Breast epithelium (tissue), 4 donors: ENCODE data around the gene EFCAB8. TPM values are rescaled to one million over a fixed set of nuclear protein-coding genes. Genes with fewer than 3 reads are reported as not detected.
"Not testable (repeated sequence)": the region's sequence is repeated elsewhere in the genome, so short reads cannot be mapped to it uniquely, and the experiment has no call there.

Experiments used
- DNase-seq, 2 donors: peaks; one replicate each; pipeline ENCODE4 v3.0.0-alpha.2; 2019; ENCODE audit warnings: low spot score in 2 of 2
- H3K27ac ChIP-seq, 2 donors: fragments of 200-600 bp; sonication (generic) in 1 of 2; one replicate each; pipeline ENCODE4 v1.5.1; 2016 to 2019; ENCODE audit warnings: mild to moderate bottlenecking in 1 of 2
- H3K27me3 ChIP-seq, 2 donors: fragments of 200-600 bp; sonication (generic) in 1 of 2; one replicate each; pipeline versions ENCODE4 v1.5.1 to v1.6.0; 2017 to 2019; ENCODE audit warnings: control low read depth in 1 of 2, mild to moderate bottlenecking in 1 of 2
- H3K36me3 ChIP-seq: fragments of 200-600 bp; one replicate; pipeline ENCODE4 v1.5.1; 2019
- H3K4me1 ChIP-seq, 2 donors: fragments of 200-600 bp; sonication (generic); one replicate each; pipeline ENCODE4 v1.5.1; 2016 to 2019; ENCODE audit warnings: control low read depth in 1 of 2
- H3K4me3 ChIP-seq, 3 donors: fragments of 200-600 bp; sonication (generic); 1 replicate in 2 of 3; 2 replicates in 1 of 3; pipeline ENCODE4 v1.5.1; 2016 to 2019; ENCODE audit warnings: mild to moderate bottlenecking in 3 of 3, moderate library complexity in 2 of 3
- H3K9me3 ChIP-seq, 2 donors: fragments of 200-600 bp; sonication (generic) in 1 of 2; one replicate each; pipeline ENCODE4 v1.5.1; 2016 to 2019; ENCODE audit warnings: control low read depth in 1 of 2
- POLR2A ChIP-seq: fragments of 450-650 bp; IDR thresholded peaks from one replicate; pipeline ENCODE4 v1.6.1; 2016; ENCODE audit warnings: antibody characterized with exemption, mild to moderate bottlenecking, moderate library complexity
- POLR2AphosphoS5 ChIP-seq, 3 donors: sonication (generic); formaldehyde crosslinking; IDR thresholded peaks; one replicate each; pipeline ENCODE4 v1.6.1; 2017; ENCODE audit warnings: antibody characterized with exemption in 3 of 3
- intact Hi-C: fragments of 100-400 bp; cut with DNase I; formaldehyde crosslinking; loops from one replicate; pipeline ENCODE4 v1.15.1; 2023; ENCODE audit warnings: low total_unique reads
- total RNA-seq, 3 donors: library from RNA; depleted of rRNA; stranded (reverse); fragments of >200 nt; gene quantifications; one replicate each; pipeline ENCODE4 v1.1.0, GENCODE V29; 2016
- TF ChIP-seq, protein P1 (sequence below), 3 donors: fragments of 450-650 bp; IDR thresholded peaks; one replicate each; pipeline ENCODE4 v1.5.1; 2016 to 2017; ENCODE audit warnings: antibody characterized with exemption in 3 of 3, mild to moderate bottlenecking in 3 of 3, moderate library complexity in 3 of 3

The EFCAB8 gene
- total RNA-seq, 3 donors from 2014 or later: 0.32 TPM; not detected in 2

DNA sequence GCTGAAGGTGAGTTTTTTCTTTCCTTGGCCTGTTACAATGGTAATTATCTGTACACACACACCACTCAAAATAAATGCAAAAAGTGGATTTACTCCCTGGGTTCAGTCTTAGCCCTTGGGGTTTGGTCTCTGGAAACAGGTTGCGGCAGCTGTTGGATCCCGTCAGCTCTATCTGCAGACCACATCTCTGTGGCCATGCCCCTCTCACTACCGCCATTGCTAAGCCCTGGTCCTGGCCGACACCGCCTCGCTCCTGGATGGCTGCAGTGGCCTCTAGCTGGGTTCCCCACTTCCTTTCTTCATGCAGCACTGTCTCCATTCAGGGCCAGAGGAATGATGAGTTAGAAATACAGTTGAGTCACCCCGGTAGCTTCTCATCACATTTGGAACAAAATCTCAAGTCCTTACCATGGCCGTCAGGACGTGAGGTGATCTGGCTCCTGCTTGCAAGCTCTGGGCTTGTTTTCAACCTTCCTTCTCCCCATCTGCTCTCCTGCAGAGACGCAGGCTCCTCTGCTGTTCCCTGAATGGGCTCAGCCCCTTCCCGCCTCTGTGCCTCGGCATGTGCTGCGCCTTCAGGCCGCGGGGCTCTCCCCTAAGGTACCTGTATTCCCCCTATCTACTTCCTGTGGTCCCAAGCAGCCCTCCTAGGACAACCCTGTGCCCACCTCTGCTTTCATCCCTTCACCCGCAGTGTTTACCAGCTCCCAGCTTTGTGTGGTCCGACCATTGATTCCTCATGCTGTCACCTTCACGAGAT, 38.0 kb downstream of the EFCAB8 start:
- no peaks in the 10 kb centered on the region for H3K9me3 ChIP-seq

DNA sequence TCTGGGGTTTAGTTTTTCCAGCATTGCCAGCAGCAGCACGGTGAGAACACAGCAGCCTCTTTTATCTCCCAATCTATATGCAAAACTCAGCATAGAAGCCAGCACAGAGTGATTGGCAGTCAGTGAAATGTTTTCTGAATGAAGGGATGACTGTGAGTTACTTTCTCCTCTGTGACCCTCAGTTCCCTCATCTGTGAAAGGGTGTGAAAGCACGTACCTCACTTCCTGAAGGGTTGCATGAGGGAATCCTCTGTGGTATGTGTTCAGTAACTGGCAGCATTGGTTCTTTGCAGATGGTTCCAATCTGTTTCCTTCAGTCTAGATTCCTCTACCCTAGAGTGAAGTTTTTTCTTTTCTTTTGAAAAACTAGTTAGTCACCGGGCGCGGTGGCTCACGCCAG, 40.0 kb downstream of the EFCAB8 start:
- no peaks in the 10 kb centered on the region for H3K9me3 ChIP-seq
- H3K4me1 ChIP-seq: no peaks in the 10 kb centered on the region
- intact Hi-C loops: no loop called here
- H3K4me3 ChIP-seq: no peak overlapping the region
- no peak overlapping the region for H3K27ac ChIP-seq
- no peak for TF ChIP-seq POLR2A
- TF ChIP-seq, protein P1, sequence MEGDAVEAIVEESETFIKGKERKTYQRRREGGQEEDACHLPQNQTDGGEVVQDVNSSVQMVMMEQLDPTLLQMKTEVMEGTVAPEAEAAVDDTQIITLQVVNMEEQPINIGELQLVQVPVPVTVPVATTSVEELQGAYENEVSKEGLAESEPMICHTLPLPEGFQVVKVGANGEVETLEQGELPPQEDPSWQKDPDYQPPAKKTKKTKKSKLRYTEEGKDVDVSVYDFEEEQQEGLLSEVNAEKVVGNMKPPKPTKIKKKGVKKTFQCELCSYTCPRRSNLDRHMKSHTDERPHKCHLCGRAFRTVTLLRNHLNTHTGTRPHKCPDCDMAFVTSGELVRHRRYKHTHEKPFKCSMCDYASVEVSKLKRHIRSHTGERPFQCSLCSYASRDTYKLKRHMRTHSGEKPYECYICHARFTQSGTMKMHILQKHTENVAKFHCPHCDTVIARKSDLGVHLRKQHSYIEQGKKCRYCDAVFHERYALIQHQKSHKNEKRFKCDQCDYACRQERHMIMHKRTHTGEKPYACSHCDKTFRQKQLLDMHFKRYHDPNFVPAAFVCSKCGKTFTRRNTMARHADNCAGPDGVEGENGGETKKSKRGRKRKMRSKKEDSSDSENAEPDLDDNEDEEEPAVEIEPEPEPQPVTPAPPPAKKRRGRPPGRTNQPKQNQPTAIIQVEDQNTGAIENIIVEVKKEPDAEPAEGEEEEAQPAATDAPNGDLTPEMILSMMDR (IDR thresholded peaks at IDR 0.05): no peak
- TF ChIP-seq POLR2AphosphoS5 (IDR thresholded peaks at IDR 0.05): no peak
- DNase-seq: no peak
- H3K36me3 ChIP-seq: no peaks in the 10 kb centered on the region
- H3K27me3 ChIP-seq: no peaks in the 10 kb centered on the region

More for the DNA sequence above, 38.0 kb downstream of the EFCAB8 start:
- Histone ChIP-seq H3K4me1 (no peaks in the 10 kb centered on the region), H3K36me3 (no peaks in the 10 kb centered on the region), H3K27ac (no peak overlapping the region), H3K4me3 (no peak overlapping the region), H3K27me3 (no peaks in the 10 kb centered on the region)
- intact Hi-C loops: no loop called here
- no peak for DNase-seq
- TF ChIP-seq, protein P1 (IDR thresholded peaks at IDR 0.05): no peak
- TF ChIP-seq POLR2A (no peak), POLR2AphosphoS5 (IDR thresholded peaks at IDR 0.05) (no peak)

DNA sequence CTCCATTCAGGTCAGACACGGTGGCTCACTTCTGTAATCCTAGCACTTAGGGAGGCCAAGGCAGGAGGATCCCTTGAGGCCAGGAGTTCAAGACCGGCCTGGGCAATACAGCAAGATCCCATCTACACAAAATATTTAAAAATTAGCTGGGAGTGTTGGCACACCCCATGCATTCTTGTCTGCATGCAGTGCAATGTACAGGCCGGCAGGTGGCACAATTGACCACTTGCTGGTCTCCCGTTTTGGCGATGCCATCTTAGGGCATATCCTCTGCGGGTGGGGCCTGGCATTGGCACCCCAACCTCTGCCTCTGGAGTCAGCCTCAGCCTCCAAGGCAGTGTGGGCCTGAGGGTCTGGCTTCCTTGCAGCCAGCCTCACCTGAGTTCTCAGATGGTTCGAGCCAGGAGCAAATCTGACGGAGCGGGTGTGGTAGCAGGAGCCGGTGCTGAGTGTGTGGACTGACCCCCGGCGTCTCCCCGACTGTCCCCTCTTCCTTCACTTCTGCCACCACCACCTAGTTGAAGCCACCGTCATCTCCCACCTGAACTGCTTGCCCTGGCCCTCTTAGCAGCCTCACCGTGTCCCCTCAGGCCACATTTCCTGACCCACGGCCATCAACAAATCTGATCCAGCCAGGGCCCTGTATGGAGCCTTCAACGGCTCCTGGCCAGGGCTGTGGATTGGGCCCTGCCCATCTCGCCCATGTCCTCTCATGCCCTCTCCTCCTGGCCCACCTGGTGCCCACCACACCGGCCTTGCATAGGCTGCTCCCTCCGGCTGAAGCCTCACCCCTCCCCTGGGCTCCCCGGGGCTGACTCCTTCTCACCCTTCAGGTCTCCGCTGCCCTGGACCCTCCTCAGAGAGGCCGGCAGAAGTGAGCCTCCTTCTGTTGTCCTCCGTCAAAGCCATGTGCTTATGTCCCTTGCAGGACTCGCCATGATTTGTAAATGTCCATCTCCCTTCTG, 44.0 kb downstream of the EFCAB8 start:
- DNase-seq: no peak
- no peaks in the 10 kb centered on the region for H3K9me3 ChIP-seq
- intact Hi-C loops: loop anchor here (5.0 kb wide), 1 partner anchor 690 kb away; no protein-coding TSS in a partner anchor
- H3K4me3 ChIP-seq: no peak overlapping the region
- no peaks in the 10 kb centered on the region for H3K27me3 ChIP-seq
- TF ChIP-seq, protein P1 (IDR thresholded peaks at IDR 0.05): peak; percentile 40 to 82 (median 76)
- TF ChIP-seq POLR2AphosphoS5 (IDR thresholded peaks at IDR 0.05) (no peak), POLR2A (no peak)
- H3K27ac ChIP-seq: no peak overlapping the region
- no peaks in the 10 kb centered on the region for H3K4me1 ChIP-seq
- H3K36me3 ChIP-seq: no peaks in the 10 kb centered on the region

DNA sequence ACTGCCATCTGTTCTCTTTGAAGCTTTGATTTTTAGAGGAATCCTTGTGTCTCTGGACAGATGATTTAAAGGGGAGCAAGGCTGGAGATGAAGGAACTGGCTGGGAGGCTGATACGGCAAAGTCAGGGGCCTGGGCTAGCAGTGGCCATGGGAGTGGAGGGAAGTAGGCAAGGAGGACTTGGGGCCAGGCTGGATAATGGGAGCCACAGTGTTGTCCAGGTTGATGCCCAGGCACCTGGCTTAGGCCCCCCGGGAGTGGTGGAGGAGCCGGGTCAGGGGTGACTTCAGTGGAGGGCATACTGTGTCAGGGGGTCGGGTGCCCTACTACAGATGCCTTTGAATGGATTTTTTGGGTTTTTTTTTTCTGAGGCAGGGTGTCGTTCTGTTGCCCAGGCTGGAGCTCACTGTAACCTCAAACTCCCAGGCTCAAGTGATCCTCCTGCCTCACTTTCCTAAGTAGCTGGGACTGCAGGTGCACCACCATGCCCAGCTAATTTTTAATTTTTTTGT, 45.0 kb downstream of the EFCAB8 start:
- intact Hi-C loops: loop anchor here (5.0 kb wide), 1 partner anchor 691 kb away; no protein-coding TSS in a partner anchor
- Histone ChIP-seq H3K36me3 (no peaks in the 10 kb centered on the region), H3K4me3 (no peak overlapping the region), H3K4me1 (no peaks in the 10 kb centered on the region), H3K27me3 (no peaks in the 10 kb centered on the region), H3K27ac (no peak overlapping the region), H3K9me3 (no peaks in the 10 kb centered on the region)
- no peak for TF ChIP-seq POLR2AphosphoS5 (IDR thresholded peaks at IDR 0.05)
- no peak for DNase-seq

DNA sequence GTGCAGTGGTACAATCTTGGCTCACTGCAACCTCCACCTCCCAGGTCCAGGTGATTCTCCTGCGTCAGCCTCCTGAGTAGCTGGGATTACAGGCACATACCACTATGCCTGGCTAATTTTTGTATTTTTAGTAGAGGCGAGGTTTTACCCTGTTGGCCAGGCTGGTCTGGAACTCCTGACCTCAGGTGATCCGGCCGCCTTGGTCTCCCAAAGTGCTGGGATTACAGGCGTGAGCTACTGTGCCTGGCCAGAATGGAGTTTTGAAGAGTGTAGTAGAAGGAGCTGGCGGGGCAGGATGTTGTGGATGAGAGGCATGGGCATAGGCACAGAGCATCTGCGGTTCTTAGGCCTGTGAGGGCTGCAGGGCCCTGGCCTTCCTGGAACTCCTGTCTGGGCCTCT, 46.0 kb downstream of the EFCAB8 start:
- not testable (repeated sequence) for H3K4me3 ChIP-seq, H3K36me3 ChIP-seq, H3K9me3 ChIP-seq, H3K27me3 ChIP-seq, H3K27ac ChIP-seq, DNase-seq, H3K4me1 ChIP-seq
- intact Hi-C loops: loop anchor here (5.0 kb wide), 1 partner anchor 692 kb away; no protein-coding TSS in a partner anchor
